GM04503 (cell line): ENCODE results near the gene CAMK4.
"Not testable (repeated sequence)": the region's sequence is repeated elsewhere in the genome, so short reads cannot be mapped to it uniquely, and the experiment has no call there.

Experiments
- DNase-seq: peaks from one replicate; pipeline ENCODE4 v3.0.0-alpha.2; 2012; ENCODE audit warnings: low read depth

The CAMK4 gene

DNA sequence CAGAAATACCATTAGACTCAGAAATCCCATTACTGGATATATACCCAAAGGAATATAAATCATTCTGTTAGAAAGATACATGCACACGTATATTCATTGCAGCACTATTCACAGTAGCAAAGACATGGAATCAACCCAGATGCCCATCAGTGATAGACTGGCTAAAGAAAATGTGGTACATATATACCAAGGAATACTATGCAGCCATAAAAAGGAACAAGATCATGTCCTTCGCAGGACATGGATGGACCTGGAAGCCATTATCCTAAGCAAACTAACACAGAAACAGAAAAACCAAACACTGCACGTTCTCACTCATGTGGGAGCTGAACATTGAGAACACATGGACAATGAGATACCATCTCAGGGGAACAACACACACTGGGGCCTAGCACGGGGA, 33.4 kb downstream of the CAMK4 start:
- not testable (repeated sequence) for DNase-seq

DNA sequence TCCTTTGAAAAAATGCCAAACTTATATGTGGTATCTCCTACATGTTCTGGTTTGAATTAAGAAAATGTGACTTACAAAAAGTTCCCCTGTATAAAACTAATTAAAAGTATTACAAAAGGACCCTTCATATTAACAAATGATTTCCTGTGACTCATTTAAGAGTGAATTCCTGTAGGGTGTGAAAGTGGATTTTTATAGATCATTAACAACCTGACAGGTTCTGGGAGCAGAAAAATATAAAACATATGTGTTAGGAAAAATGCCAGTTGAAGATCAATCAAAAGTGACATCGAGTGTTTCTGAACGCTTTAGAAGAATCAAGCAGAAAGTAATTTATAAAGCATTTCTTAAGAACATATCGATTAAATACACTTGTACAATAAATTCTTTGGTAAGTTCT, 35.5 kb downstream of the CAMK4 start:
- DNase-seq: no peak

DNA sequence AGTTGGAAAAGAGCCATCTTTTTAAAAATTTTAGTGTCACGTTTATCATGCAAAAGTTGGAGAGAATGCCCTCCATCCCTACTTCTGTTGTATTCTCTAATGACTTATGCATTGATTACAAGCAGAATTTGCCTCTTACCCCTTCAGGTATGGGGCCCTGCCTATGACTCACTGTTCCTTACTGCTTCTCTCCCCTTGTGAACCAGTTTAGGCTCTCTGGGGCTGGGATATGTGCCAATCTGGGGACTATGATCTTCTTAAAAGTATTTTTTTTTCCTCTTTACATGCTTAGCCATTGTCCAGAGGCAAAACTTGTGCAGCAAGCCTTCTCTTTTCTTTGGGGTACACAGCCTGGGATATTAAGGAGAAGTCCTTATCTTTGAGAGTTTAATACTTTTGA, 37.4 kb downstream of the CAMK4 start:
- DNase-seq: no peak

DNA sequence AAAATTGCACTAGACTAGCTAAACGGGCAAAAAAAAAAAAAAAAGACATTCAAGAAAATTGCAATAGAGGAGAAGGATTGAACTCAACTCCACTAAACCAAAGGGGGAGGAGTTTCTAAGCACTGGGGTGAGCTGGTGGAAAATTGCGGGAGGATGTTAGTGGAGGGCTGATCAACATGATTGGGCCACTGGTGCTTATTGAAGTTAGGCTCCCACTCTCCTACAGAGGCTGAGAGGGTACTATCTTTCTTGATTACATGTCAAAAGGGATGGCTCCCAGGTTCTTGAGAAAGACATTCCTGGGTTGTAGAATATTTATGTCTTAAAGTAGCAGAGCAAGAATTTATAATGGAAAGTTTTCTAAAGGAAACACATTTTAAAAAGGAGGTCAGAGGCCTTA, 38.0 kb downstream of the CAMK4 start:
- no peak for DNase-seq

DNA sequence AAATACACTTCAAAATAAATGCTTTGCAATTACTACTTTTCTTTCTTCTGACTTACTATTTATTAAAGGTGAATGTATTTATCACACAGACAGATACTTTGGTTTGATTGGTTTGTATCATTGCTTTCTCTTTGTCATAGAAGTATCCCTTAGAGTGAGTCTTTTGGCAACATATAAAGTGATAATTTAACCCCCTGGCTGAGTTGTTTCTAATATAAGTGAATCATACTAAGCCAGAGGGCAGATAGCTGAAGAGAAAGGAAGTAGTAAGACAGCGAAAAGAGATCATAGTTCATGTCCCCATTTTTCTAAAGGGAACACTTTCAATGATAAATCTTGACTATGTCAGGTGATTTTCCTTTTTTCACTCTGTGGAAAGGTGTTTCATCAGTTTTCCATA, 38.6 kb downstream of the CAMK4 start:
- no peak for DNase-seq

DNA sequence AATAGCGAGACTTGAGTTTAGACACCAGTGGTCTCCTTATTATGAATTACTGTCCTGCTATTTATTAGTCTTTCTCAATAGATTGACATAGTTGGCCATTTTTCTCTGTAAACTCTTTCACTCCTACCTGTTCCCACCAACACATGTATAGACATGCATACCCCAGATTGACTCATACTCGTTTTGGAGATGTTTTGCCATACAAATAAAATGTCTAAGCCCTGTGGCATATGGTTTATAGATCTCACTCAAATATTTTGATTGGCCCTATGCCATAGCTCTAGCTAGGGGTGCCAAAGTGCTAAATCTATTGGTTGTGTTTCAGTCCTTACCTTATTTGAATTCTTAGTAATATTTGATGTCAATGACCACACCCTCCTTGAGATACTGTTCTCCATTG, 42.3 kb downstream of the CAMK4 start:
- DNase-seq: no peak

DNA sequence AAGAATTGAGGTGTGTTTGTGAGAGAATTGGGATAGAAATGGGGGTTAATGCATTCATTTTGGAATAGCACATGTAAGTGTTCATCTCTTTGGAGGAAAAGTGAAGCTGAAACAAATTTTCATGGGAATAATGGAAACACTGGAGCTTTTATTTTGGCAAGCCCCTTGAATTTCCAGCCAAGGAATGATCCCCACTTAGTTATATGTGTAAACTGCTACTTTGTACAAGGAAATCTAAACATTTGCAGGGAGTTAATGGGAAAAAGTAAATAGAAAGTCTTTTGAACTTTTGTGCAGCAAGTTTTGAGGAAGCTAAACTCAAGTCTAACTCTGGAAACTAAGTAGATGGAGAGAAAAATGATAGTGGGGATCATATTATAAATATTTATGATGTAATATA, 44.1 kb downstream of the CAMK4 start:
- no peak for DNase-seq

DNA sequence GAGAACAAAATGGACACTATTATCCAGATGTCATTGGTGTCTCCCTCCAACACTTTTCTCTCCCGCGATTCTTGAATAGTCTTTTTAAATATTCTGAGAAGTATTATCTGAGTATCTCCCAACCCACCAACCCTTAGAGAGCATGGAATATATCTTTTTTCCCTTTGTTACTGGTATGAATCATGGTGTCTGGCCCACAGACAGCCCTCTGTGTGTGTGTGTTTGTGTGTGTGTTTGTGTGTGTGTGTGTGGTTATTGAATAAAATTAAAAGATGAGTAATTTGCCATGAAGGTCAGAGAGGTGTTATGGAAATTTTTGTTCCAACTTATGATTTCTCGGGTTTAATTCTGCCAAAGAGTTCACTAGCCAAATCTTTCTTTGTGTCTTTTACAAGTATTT, 47.7 kb downstream of the CAMK4 start:
- no peak for DNase-seq

DNA sequence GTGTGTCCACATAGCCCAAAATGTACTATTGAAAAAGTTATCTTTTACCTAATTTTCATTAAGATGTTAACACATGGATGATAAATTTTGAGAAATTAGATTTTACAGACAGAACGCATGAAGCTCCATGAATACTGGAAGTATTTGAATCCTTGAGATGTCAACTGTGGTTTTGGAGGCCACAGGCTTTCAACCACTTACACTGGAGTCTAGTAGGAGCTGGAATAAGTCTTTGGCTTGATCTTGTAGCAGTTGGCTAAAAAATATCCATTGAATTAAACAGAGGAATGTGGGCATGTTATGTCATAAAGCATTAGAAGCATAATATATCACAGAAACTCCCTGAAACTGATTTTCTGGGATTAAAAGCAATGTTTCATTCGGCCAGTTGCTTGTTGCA, 52.9 kb downstream of the CAMK4 start:
- no peak for DNase-seq

DNA sequence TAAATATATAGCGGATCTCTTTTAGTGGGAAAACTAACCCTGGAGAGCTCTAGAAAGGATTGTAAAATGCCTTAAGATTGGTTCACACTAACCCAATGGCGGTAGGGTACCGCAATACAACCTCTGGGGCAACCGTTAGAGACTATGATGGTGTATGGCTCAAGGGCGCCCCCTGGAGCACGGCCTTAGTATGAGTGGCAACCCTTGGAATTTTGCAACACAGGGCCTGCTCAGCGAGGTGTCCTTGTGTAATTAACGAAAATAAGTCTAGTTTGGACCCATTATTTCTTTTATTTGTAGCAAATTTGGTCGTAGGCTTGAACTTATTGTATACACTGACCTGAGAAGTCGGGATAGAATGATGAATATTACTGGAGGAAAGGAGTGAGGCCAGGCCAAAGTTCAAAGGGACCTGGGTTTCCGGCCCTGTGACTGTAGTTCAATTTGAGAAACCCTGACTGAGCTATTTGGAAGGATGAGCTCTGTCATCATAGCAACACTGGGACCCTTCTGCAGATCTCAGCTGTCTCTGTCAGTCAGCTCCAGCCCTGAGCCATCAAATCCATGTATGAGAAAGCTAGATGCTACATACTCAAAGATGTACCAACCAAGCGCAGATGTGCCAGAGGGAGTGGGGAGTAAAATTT, 54.8 kb downstream of the CAMK4 start:
- no peak for DNase-seq

DNA sequence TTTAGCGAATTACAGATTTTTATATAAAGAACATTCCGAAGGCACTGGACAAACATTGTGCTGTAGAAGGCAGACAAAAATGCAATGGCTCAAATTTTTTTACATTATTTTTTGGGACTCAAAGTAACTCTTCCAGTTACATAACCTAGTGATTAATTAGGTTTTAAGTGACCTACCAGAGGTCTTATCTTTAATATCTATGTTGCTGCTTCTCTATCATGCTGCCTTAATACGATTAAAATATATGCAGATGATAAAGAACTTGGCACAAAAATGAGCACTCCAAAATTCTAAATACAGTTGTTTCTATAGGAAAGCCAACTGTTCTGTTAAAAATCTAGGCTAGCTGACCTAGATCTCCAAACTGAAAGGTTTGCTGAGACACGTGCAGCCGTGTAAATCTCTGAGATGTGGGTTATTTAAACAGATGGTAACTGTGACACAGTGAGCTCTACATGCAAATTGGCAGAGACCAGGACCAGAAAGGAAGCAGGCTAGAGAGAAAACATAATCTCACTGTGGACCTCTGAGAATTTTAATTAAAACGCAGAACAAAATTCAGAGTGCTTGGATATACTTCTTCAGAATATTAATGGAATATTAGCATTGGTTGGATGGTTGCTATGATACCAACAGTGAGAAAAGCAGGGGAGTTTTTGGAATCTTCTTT, 56.2 kb downstream of the CAMK4 start:
- no peak for DNase-seq

DNA sequence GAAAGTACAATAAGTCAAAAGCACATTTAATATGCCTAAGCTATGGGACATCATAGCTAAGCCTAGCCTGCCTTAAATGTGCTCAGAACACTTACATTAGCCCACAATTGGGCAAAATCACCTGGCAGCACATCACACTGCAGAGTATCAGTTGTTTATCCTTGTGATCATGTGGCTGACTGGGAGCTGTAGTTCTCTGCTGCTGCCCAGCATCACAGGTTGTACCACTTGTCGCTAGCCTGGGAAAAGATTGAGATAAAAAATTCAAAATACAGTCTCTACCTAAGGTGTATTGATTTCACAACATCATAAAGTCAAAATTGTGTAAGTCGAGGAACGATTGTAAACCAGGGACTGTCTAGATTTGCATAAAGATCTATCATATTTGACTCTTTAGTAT, 58.6 kb downstream of the CAMK4 start:
- no peak for DNase-seq

DNA sequence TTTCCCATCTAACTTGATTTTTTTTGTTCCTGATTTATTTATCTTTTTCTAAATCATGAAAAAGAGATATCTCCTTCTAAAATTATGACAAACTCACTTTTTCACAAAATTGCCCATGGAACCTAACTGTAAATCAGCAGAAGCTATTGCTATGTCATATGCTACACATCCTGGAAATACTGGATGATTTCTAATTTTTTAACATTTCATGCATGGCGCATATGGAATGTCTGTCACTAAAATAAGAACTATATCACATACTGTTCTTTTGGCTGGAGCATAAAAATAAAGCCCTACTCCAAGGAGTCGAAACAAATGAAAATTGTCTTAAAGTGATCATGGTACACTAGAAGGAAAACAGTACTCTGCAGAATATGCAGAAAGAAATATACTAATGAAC, 60.6 kb downstream of the CAMK4 start:
- DNase-seq: no peak

DNA sequence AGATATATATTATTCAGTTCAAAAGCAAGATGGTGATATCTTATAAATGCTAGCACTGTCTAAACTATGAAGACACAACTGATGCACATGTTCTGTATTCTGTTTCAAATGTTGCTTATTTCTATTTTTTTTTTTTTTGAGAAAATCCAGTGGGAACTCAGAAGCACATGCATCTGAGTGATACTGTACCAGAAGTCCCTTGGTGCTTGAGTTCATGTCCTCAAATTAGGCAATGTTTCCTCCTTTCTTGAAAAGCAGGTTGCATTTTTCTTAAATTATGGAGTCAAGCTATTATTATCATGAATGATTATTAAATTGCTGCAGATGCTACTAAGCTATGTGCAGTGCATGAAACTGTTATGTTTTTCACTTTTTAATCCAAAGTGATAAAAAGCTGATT, 70.4 kb downstream of the CAMK4 start:
- DNase-seq: no peak

DNA sequence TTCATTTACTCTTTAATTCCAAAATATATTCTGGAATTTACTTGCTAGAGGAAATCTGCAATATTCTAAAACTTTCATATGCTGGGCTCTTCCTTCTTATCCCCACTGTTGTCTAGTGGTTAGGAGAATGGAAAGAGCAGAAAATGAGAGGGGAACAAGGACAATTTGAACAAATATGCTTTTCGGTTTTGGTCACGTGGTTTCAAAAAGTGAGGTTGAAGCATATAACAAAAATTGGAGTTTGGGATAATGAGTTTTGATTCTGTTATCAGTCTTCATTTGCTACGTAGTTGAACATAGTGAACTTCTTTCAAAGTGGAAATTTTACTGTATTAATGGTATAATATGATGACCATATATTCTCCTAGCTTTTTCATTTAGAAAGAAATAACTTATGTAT, 71.5 kb downstream of the CAMK4 start:
- no peak for DNase-seq

DNA sequence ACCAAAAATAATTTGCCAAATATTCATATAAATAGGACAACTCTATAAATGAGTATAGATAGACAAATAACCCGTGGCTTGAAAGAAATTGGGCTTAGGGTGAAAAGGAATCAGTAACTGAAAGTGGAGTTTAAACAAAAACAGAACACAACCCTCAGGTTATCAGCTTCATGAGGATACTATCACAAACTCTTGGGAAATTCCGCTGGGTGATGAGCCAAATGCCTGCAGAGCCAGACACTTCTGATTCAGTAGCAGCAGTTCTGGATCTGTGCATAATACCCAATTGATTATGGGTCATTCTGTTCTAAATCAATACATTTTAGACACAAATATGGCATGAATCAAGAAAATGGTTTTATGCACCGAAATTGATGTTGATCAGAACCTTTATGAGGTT, 72.4 kb downstream of the CAMK4 start:
- DNase-seq: no peak

DNA sequence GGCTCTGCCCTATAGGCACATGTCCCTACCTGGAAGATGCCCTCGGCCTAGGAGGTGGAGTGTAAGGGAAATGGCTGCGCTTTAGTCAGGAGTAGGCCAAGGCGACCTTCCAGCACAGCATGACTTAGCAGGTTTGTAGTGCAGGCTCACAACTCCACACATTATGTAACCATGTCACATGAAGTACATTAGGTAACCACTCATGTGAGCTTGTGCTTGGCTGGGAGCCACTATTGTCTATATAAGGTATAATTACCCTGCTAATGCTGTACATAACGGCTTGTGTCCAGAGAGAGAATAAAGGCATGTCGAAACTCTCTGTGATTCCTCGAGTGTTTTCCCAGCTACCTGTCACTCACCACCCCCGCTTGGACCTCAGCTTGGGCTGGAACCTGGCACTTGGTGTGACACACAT, 74.9 kb downstream of the CAMK4 start:
- no peak for DNase-seq

DNA sequence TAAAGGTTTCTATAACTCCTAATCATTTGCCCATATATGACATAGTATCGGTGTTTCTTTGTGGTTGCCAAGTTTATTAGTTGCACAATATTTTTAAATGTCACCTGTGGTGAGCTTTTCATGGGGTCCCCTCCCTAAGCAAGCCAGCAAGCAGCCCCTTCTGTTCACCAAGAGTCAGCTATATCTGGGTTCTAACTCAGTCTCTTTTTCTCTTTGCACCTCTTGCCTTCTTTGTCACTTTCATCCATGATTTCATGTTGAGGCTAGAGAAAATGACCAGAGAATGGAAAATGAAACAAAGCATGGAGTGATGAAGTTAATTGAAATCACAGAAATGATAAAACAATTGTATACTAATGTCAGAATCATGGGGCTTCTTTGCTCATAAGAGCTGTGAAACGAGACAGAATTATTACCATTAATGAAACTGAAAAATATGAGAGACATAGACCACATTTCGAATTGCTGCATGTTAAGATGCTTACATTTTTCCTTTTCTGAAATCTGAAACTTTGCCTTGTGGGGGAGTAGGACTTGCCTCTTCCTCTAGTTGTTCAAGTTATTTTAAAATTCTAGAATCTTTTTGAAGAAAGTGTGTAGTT, 75.7 kb downstream of the CAMK4 start:
- DNase-seq: no peak

DNA sequence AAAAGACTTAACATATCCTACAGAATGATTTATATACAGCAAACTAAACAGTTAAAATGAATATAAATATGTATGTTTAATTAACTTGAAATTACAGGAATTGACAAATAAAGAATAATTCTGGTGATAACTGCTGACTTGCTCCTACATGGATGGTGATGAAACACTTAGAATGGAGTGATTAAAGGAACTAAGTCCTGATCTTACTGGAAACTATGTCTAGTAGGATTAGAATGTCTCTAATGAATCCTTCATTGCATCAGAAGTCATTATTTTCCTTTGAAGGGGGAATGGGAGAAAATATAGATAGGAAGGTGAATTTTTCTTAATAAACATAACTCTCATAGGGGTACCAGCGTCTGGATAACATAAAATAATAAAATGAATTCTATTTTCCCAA, 77.1 kb downstream of the CAMK4 start:
- no peak for DNase-seq

DNA sequence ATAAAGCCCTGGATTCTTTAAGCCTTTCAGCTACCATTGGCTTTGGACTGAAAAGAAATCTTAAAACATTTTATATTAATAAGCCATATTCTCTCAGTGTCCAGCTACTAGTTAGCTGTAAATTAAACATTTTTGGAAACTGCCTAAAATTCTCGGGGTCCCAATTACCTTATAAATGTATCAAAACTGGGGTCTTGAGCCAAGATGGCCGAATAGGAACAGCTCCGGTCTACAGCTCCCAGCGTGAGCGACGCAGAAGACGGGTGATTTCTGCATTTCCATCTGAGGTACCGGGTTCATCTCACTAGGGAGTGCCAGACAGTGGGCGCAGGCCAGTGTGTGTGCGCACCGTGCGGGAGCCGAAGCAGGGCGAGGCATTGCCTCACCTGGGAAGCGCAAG, 77.9 kb downstream of the CAMK4 start:
- not testable (repeated sequence) for DNase-seq

DNA sequence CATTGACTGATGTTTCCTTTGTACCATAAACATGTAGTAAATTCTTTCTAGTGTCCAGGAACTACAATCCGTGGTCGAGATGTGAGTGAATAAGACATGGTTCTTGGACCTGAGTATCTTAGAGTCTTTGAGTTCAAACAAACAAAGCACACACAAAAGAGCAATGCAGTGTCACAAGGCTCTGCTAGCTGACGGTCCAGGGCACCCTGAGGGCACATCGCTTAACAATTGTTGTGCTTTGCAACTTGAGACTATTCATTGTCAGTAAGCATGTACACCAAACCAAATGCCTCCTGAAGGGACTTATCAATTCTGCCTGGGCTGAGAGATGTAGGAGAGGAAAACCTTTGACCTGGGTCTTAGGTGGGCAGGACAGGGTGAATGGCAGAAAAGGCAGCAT, 84.8 kb downstream of the CAMK4 start:
- no peak for DNase-seq

DNA sequence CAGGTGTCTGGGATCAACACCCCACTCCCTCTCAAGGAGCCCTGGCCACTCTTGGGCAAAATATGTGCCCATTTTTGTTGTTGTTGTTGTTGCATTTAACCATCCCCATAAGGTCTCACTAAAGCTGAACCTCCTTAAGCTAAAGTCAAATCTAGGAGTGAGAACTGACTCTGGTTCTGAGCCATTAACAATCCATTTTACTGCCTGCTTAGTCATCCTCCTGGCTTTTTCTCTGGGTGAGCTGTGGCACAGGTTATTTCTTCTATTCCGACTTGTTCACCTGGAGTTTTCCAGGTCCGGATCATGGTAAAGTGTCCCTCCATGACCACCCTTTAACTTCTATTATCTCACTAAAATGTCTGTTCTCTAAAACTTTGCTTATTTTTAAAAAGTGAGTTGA, 85.2 kb downstream of the CAMK4 start:
- DNase-seq: no peak

DNA sequence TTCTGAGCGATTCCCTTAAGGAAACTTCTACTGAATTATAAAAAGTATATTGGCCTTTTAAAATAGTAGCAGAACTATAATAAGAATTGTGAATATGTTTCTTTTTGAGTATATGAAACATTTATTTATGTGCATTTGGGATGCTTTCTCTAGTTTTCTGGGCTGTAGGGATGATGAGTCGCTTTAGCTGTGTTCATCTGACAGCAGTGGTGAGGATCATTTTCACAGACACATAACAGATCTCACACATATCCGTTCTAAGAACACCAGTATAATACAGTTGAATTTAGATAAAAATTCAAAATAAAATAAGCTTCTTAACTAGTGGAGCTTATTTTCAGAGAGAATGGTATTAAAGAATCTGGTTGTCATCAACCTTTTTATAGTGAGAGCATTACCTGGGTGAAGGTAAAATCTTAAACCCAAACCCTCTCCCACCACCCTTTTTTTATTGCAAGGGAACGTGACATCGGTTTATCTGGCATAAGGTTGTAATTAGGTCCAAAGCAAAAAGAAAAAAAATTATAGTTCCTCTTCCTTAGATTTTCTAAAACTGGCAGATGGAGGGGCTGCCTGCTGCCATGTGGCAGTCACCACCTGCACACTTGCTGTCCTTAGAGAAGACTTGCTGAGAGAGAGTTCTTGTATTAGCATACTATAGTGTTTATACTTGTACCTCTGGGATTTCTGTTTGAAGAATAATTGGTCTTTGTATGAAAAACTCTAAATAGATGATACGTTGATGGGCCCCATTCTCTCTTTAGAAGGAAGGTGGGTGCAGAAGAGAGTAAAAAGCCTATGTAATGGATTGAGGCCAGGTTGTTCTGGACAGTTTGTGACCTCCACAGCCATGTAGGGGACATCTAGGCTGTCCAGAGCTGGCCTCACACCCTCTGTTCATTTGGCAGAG, 86.8 kb downstream of the CAMK4 start:
- no peak for DNase-seq
